Superior temporal gyrus (tissue), 1 donor: ENCODE data around the gene BYSL.

Source experiments
- DNase-seq: peaks from one replicate; pipeline ENCODE4 v3.0.0-alpha.2; 2016; ENCODE audit errors: extremely low spot score

The BYSL gene

DNA sequence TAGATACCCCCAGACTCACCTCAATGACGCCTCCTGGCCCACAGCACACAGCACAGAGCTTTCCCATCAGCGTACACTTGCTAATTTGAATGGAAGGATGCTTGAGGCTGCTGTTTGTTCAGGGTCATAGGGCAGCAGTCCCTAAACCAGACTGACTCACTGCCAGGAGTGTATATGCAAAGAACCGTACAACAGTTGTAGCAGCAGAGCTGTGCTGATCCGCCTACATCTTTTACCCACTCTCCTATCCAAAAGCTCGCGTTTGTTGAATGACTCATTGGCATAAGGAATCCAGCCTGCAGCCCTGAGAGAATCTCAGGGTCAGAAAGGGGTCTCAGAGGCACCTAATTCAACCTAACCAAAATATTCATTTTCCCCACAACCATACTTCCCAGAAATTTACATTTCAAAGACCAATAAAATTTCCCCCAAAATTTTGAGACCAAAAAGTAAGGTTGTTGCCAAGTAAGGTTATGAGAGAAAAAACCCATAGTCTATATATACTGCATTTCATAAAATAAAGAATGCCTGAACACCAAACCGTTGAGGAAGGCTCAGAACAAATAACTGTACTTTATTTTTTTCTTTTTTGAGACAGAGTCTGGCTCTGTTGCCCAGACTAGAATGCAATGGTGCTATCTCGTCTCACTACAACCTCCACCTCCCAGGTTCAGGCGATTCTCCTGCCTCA is 55.6 kb downstream of the BYSL start:
- DNase-seq = no peak
